Measurements from ENCODE around the gene CASP10. TPM values are rescaled to one million over a fixed set of nuclear protein-coding genes. Genes with fewer than 3 reads are reported as not detected.
A peak's percentile ranks its signal among the peaks of the same experiment; 100 is the strongest.
"Not testable (repeated sequence)": the region's sequence is repeated elsewhere in the genome, so short reads cannot be mapped to it uniquely, and the experiment has no call there.

CASP10 gene
- total RNA-seq, 4 donors from 2014 or later = 2.2 to 7.3 (median 4.3) TPM

DNA sequence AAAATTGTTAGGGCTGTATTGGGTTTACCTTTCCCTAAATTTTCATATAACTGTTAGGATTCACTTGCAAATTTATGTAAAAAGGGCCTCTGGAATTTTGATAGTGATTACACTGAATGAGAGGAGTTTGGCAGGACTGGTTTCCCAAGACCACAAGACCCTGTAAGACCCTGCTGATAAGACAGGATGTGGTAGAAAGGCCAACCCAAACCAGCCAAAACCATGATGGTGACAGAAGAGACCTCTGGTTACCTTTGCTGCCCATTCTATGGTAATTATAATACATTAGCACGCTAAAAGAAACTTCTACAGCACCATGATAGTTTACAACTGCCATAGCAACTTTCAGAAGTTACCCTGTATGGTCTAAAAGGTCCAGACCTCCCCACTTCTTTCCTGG, 8.3 kb upstream of the CASP10 start:
- H3K4me1 ChIP-seq = peaks cover 0 to 15% (median 7%) of the 10 kb centered on the region in 4 donors
- WGBS = 25% methylated on average over 1 of the region's 1 CpG
- H3K27ac ChIP-seq (replicated peaks in 1 of 4) = no peak overlapping the region
- TF ChIP-seq POLR2AphosphoS5 (IDR thresholded peaks at IDR 0.05) (no peak), EP300 (IDR thresholded peaks at IDR 0.05) (no peak), POLR2A (IDR thresholded peaks at IDR 0.05; ENCODE audit: low read depth) (no peak)
- TF ChIP-seq, protein P1, sequence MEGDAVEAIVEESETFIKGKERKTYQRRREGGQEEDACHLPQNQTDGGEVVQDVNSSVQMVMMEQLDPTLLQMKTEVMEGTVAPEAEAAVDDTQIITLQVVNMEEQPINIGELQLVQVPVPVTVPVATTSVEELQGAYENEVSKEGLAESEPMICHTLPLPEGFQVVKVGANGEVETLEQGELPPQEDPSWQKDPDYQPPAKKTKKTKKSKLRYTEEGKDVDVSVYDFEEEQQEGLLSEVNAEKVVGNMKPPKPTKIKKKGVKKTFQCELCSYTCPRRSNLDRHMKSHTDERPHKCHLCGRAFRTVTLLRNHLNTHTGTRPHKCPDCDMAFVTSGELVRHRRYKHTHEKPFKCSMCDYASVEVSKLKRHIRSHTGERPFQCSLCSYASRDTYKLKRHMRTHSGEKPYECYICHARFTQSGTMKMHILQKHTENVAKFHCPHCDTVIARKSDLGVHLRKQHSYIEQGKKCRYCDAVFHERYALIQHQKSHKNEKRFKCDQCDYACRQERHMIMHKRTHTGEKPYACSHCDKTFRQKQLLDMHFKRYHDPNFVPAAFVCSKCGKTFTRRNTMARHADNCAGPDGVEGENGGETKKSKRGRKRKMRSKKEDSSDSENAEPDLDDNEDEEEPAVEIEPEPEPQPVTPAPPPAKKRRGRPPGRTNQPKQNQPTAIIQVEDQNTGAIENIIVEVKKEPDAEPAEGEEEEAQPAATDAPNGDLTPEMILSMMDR (IDR thresholded peaks at IDR 0.05) = no peak
- H3K9me3 ChIP-seq = no peaks in the 10 kb centered on the region
- no peaks in the 10 kb centered on the region for H3K27me3 ChIP-seq
- H3K4me3 ChIP-seq = no peak overlapping the region
- no peaks in the 10 kb centered on the region for H3K36me3 ChIP-seq
- no peak for DNase-seq (ENCODE audit: extremely low spot score)
- intact Hi-C loops (cut with DNase I) = loop anchor here (5.0 to 10.0 kb wide), 2 partner anchors 100 to 272 kb away; partner anchors contain the start of genes HYCC2 and NDUFB3

- no peak for DNase-seq (ENCODE audit: extremely low spot score)
- no peaks in the 10 kb centered on the region for H3K27me3 ChIP-seq
- H3K36me3 ChIP-seq = no peaks in the 10 kb centered on the region
- no peak for TF ChIP-seq POLR2AphosphoS5 (IDR thresholded peaks at IDR 0.05)
- TF ChIP-seq POLR2A (IDR thresholded peaks at IDR 0.05; ENCODE audit: low read depth) = no peak
- TF ChIP-seq, protein P1 (IDR thresholded peaks at IDR 0.05) = no peak
- TF ChIP-seq EP300 (IDR thresholded peaks at IDR 0.05) = no peak
- H3K9me3 ChIP-seq = no peaks in the 10 kb centered on the region
- H3K27ac ChIP-seq (replicated peaks in 1 of 4) = no peak overlapping the region
- WGBS = 63% methylated on average over 6 of the region's 6 CpGs
- H3K4me1 ChIP-seq = peaks cover 0 to 15% (median 7%) of the 10 kb centered on the region in 4 donors
- H3K4me3 ChIP-seq = no peak overlapping the region
- intact Hi-C loops (cut with DNase I) = loop anchor here (5.0 to 10.0 kb wide), 2 partner anchors 101 to 274 kb away; partner anchors contain the start of genes HYCC2 and NDUFB3
Measured at GRCh38 chr2:201176081-201176481, 6.9 kb upstream of the CASP10 start.

DNA sequence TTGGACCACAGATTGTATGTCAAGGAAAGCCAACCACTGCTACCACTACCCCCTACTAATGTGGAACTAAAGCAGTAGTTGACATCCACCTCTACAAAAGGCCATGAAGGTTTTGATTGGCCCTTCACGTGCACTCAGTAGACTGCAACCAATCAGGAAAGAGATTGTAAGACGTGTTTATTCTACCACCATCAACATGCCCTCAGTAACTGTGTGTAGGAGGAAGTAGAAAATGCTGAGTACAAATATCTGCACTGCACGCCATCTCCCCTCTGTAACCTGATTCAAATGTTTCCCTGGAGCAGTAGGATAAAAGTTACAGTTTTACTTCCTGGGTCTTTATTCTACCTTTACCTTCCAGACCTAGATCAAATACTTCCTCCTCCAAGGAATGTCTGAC, 2.9 kb upstream of the CASP10 start:
- no peak for DNase-seq (ENCODE audit: extremely low spot score)
- Histone ChIP-seq H3K9me3 (no peaks in the 10 kb centered on the region), H3K4me3 (no peak overlapping the region), H3K4me1 (peaks cover 0 to 15% (median 7%) of the 10 kb centered on the region in 4 donors), H3K36me3 (no peaks in the 10 kb centered on the region), H3K27ac (replicated peaks in 1 of 4) (no peak overlapping the region), H3K27me3 (no peaks in the 10 kb centered on the region)
- intact Hi-C loops (cut with DNase I) = loop anchor here (5.0 kb wide), 1 partner anchor 223 kb away; no protein-coding TSS in a partner anchor
- 67% methylated on average over 3 of the region's 3 CpGs for WGBS
- TF ChIP-seq, protein P1 (IDR thresholded peaks at IDR 0.05) = no peak
- no peak for TF ChIP-seq POLR2A (IDR thresholded peaks at IDR 0.05; ENCODE audit: low read depth)
- TF ChIP-seq POLR2AphosphoS5 (IDR thresholded peaks at IDR 0.05) = no peak
- no peak for TF ChIP-seq EP300 (IDR thresholded peaks at IDR 0.05)

DNA sequence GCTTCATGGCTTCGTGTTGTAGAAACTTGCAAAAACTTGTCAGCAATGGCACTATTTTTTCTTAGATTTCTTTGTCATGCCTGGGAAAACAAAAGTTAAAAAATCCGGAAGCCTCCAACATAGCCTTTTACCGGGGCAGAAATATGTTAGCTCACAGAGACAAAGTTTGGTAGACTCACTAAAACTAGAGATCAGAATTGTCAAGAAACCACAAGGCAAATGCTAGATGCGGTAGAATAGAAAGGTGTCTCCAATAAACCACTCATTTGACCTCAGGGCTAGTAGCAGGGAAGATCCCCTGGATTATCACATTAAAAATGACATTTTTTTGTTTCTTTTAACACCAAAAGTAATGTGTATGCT, 405 bp downstream of the CASP10 start:
- peak overlapping the region; percentile 38 to 50 (median 42) for H3K4me3 ChIP-seq
- no peak for DNase-seq (ENCODE audit: extremely low spot score)
- H3K27me3 ChIP-seq = no peaks in the 10 kb centered on the region
- WGBS = 69% methylated on average over 4 of the region's 4 CpGs
- H3K27ac ChIP-seq (replicated peaks in 1 of 4) = peak overlapping the region; percentile 17 to 38 (median 30)
- no peaks in the 10 kb centered on the region for H3K9me3 ChIP-seq
- H3K36me3 ChIP-seq = no peaks in the 10 kb centered on the region
- TF ChIP-seq, protein P1 (IDR thresholded peaks at IDR 0.05) = no peak
- TF ChIP-seq EP300 (IDR thresholded peaks at IDR 0.05) (no peak), POLR2A (IDR thresholded peaks at IDR 0.05; ENCODE audit: low read depth) (no peak), POLR2AphosphoS5 (IDR thresholded peaks at IDR 0.05) (no peak)
- intact Hi-C loops (cut with DNase I) = loop anchor here (5.0 kb wide), 1 partner anchor 226 kb away; no protein-coding TSS in a partner anchor
- H3K4me1 ChIP-seq = no peaks in the 10 kb centered on the region

DNA sequence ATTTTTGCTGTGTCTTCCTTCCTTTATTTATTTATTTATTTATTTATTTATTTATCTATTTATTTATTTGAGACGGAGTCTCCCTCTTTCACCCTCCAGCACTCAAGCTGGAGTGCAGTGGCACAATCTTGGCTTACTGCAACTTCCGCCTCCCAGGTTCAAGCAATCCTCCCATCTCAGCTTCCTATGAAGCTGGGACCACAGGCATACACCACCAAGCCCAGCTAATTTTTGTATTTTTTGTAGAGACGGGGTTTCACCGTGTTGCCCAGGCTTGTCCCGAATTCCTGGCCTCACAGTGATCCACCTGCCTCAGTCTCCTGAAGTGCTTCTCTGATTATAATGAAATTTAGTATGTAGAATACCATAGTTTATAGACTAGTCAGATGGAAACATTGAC, 894 bp downstream of the CASP10 start:
- TF ChIP-seq POLR2AphosphoS5 (IDR thresholded peaks at IDR 0.05) = peak in 1 of 2 donors; percentile 18
- H3K4me1 ChIP-seq; H3K36me3 ChIP-seq; H3K9me3 ChIP-seq; DNase-seq (ENCODE audit: extremely low spot score); H3K27me3 ChIP-seq: not testable (repeated sequence)
- WGBS = 62% methylated on average over 5 of the region's 5 CpGs
- Histone ChIP-seq H3K27ac (replicated peaks in 1 of 4) (peak overlapping the region in 2 of 4 donors; percentile 31 to 38), H3K4me3 (peak overlapping the region; percentile 38 to 50 (median 42))
- intact Hi-C loops (cut with DNase I) = loop anchor here (5.0 kb wide), 1 partner anchor 227 kb away; no protein-coding TSS in a partner anchor

GRCh38 chr2:201184248-201184647, 1.3 kb downstream of the CASP10 start:
- DNase-seq (ENCODE audit: extremely low spot score); H3K36me3 ChIP-seq; H3K4me1 ChIP-seq; H3K27me3 ChIP-seq; H3K27ac ChIP-seq (replicated peaks in 1 of 4); H3K9me3 ChIP-seq: not testable (repeated sequence)
- intact Hi-C loops (cut with DNase I) = loop anchor here (5.0 kb wide), 1 partner anchor 227 kb away; no protein-coding TSS in a partner anchor
- peak overlapping the region; percentile 38 to 50 (median 42) for H3K4me3 ChIP-seq
- 55% methylated on average over 6 of the region's 6 CpGs for WGBS

Measured in esophagus muscularis mucosa (tissue), 4 donors.